WERI-Rb-1 (cell line): Measurements from ENCODE around the gene PRTFDC1.

Experiments
- DNase-seq: peaks from one replicate; pipeline ENCODE4 v3.0.0-alpha.2; 2020
- H3K27ac ChIP-seq: fragments of 250-450 bp; sonication (Bioruptor Pico); 2 replicates; pipeline ENCODE4 v1.5.1; 2020; ENCODE audit warnings: mild to moderate bottlenecking, moderate library complexity
- H3K27me3 ChIP-seq: fragments of 250-450 bp; sonication (Bioruptor Pico); 2 replicates; pipeline ENCODE4 v1.5.1; 2021; ENCODE audit warnings: mild to moderate bottlenecking, low read depth, moderate library complexity; ENCODE audit not compliant: insufficient read depth, severe bottlenecking
- H3K36me3 ChIP-seq: fragments of 250-450 bp; sonication (Bioruptor Pico); 2 replicates; pipeline ENCODE4 v1.5.1; 2020; ENCODE audit warnings: mild to moderate bottlenecking, moderate library complexity
- H3K4me3 ChIP-seq: 2 replicates; pipeline ENCODE4 v1.5.1; 2011; ENCODE audit warnings: low read depth, mild to moderate bottlenecking, control low read depth, low read length
- H3K9me3 ChIP-seq: fragments of 250-450 bp; sonication (Bioruptor Pico); 2 replicates; pipeline ENCODE4 v1.5.1; 2021; ENCODE audit warnings: mild to moderate bottlenecking, moderate library complexity; ENCODE audit not compliant: severe bottlenecking
- CTCF ChIP-seq: IDR thresholded peaks from 2 replicates; pipeline ENCODE4 v1.5.1; 2011; ENCODE audit warnings: low read depth, mild to moderate bottlenecking, control low read depth, inconsistent platforms, low read length

PRTFDC1 gene

GRCh38 chr10:24897326-24897926 lies 55.0 kb downstream of the PRTFDC1 start:
- no peak overlapping the region for H3K27ac ChIP-seq
- no peaks in the 10 kb centered on the region for H3K27me3 ChIP-seq
- no peak for DNase-seq
- no peaks in the 10 kb centered on the region for H3K9me3 ChIP-seq
- no peak overlapping the region for H3K4me3 ChIP-seq
- no peaks in the 10 kb centered on the region for H3K36me3 ChIP-seq
- TF ChIP-seq CTCF: no peak

GRCh38 chr10:24894728-24895127 lies 57.7 kb downstream of the PRTFDC1 start:
- Histone ChIP-seq H3K27me3 (no peaks in the 10 kb centered on the region), H3K9me3 (no peaks in the 10 kb centered on the region), H3K4me3 (no peak overlapping the region), H3K36me3 (no peaks in the 10 kb centered on the region), H3K27ac (no peak overlapping the region)
- no peak for DNase-seq
- no peak for TF ChIP-seq CTCF

GRCh38 chr10:24894309-24894708 lies 58.1 kb downstream of the PRTFDC1 start:
- Histone ChIP-seq H3K27me3 (no peaks in the 10 kb centered on the region), H3K36me3 (no peaks in the 10 kb centered on the region), H3K4me3 (no peak overlapping the region), H3K9me3 (no peaks in the 10 kb centered on the region), H3K27ac (no peak overlapping the region)
- no peak for TF ChIP-seq CTCF
- no peak for DNase-seq

- Histone ChIP-seq H3K36me3 (no peaks in the 10 kb centered on the region), H3K27ac (no peak overlapping the region), H3K9me3 (no peaks in the 10 kb centered on the region), H3K27me3 (no peaks in the 10 kb centered on the region), H3K4me3 (no peak overlapping the region)
- TF ChIP-seq CTCF: no peak
- DNase-seq: no peak
These were observed 59.3 kb downstream of the PRTFDC1 start for GRCh38 chr10:24893127-24893526.

GRCh38 chr10:24891823-24892222 lies 60.6 kb downstream of the PRTFDC1 start:
- Histone ChIP-seq H3K27me3 (no peaks in the 10 kb centered on the region), H3K27ac (no peak overlapping the region), H3K9me3 (no peaks in the 10 kb centered on the region), H3K36me3 (no peaks in the 10 kb centered on the region), H3K4me3 (no peak overlapping the region)
- TF ChIP-seq CTCF: no peak
- DNase-seq: no peak

- Histone ChIP-seq H3K27me3 (no peaks in the 10 kb centered on the region), H3K9me3 (no peaks in the 10 kb centered on the region), H3K4me3 (no peak overlapping the region), H3K36me3 (no peaks in the 10 kb centered on the region), H3K27ac (no peak overlapping the region)
- no peak for DNase-seq
- TF ChIP-seq CTCF: no peak
These were observed 62.8 kb downstream of the PRTFDC1 start for GRCh38 chr10:24889639-24890038.
